CD4-positive, alpha-beta T cell (primary cell): Measurements from ENCODE around the gene CACNG6. TPM values are rescaled to one million over a fixed set of nuclear protein-coding genes. Genes with fewer than 3 reads are reported as not detected.

Experiments used
- ATAC-seq: fragments of 200-7000 bp; cut with Tn5 transposase; one replicate; pipeline ENCODE4 v1.10.0; 2022; ENCODE audit warnings: mild to moderate bottlenecking; ENCODE audit not compliant: poor library complexity
- CTCF ChIA-PET: fragments of 350-600 bp; sonication (Branson Sonifier 250); formaldehyde crosslinking; loops from one replicate; lab custom pipeline; 2021; ENCODE audit warnings: antibody characterized with exemption, inconsistent platforms; lab: Charles Lee
- POLR2A ChIA-PET: fragments of 350-600 bp; sonication (Branson Sonifier 250); formaldehyde crosslinking; loops from one replicate; lab custom pipeline; 2021; ENCODE audit warnings: antibody characterized with exemption, inconsistent platforms; lab: Charles Lee
- DNase-seq, 14 experiments: peaks; one replicate each; pipeline ENCODE4 v3.0.0-alpha.2; 2013 to 2020; ENCODE audit warnings: mixed read lengths in 2 of 14
- H3K27ac ChIP-seq, 2 donors: one replicate each; pipeline versions ENCODE4 v1.5.1 to v1.7.0; 2013; ENCODE audit warnings: low read length in 2 of 2, low read depth in 1 of 2, mild to moderate bottlenecking in 1 of 2
- H3K27me3 ChIP-seq, 2 experiments: 1 replicate in 1 of 2; 2 replicates in 1 of 2; pipeline versions ENCODE4 v1.6.1 to v1.7.0; 2013; ENCODE audit warnings: low read length in 2 of 2, control low read depth in 1 of 2, mild to moderate bottlenecking in 1 of 2, moderate library complexity in 1 of 2; ENCODE audit not compliant: insufficient read depth in 2 of 2, control insufficient read depth in 1 of 2
- H3K36me3 ChIP-seq: one replicate; pipeline ENCODE4 v1.6.1; 2013; ENCODE audit warnings: low read length, control low read depth; ENCODE audit not compliant: insufficient read depth
- H3K4me1 ChIP-seq: one replicate; pipeline ENCODE4 v1.6.1; 2013; ENCODE audit warnings: low read length, control low read depth; ENCODE audit not compliant: insufficient read depth
- H3K4me3 ChIP-seq: one replicate; pipeline ENCODE4 v1.5.1; 2013; ENCODE audit warnings: mild to moderate bottlenecking, low read length, moderate library complexity
- H3K9me3 ChIP-seq, 2 experiments: 1 replicate in 1 of 2; 2 replicates in 1 of 2; pipeline versions ENCODE4 v1.6.1 to v1.7.0; 2013; ENCODE audit warnings: low read length in 2 of 2, mild to moderate bottlenecking in 2 of 2, control low read depth in 1 of 2, moderate library complexity in 1 of 2; ENCODE audit not compliant: control insufficient read depth in 1 of 2, insufficient read depth in 1 of 2
- H3K27ac Mint-ChIP-seq: one replicate; pipeline ENCODE4 v1.8.0; 2020; ENCODE audit warnings: mixed read lengths
- H3K27me3 Mint-ChIP-seq: one replicate; pipeline ENCODE4 v1.8.0; 2021; ENCODE audit warnings: mixed read lengths
- H3K36me3 Mint-ChIP-seq: one replicate; pipeline ENCODE4 v1.8.0; 2021; ENCODE audit warnings: low read depth, mixed read lengths
- H3K4me1 Mint-ChIP-seq: one replicate; pipeline ENCODE4 v1.8.0; 2021; ENCODE audit warnings: low read depth, mixed read lengths
- H3K4me3 Mint-ChIP-seq: one replicate; pipeline ENCODE4 v1.8.0; 2020; ENCODE audit warnings: mild to moderate bottlenecking, mixed read lengths
- H3K9me3 Mint-ChIP-seq: one replicate; pipeline ENCODE4 v1.8.0; 2020; ENCODE audit warnings: mixed read lengths
- CTCF ChIP-seq: fragments of 200-600 bp; IDR thresholded peaks from one replicate; pipeline ENCODE4 v1.8.0; 2022; ENCODE audit warnings: antibody characterized with exemption, mild to moderate bottlenecking
- intact Hi-C, 2 experiments: fragments of 100-400 bp; cut with DNase I in 1 of 2; cut with micrococcal nuclease in 1 of 2; formaldehyde crosslinking; loops; one replicate each; pipeline versions ENCODE4 v1.15.1 to v1.9.0; 2023 to 2025; cut with DNase I, micrococcal nuclease
- total RNA-seq, 174 experiments: library from RNA in 2 of 174; stranded (reverse) in 2 of 174; gene quantifications; one replicate each; pipeline ENCODE4 v1.2.3 and lab custom pipeline; 2021 to 2026

The CACNG6 gene
- total RNA-seq, 2 experiments from 2014 or later = not detected

- CTCF ChIA-PET = no interaction called here
- DNase-seq = no peak
- POLR2A ChIA-PET = no interaction called here
- Histone ChIP-seq H3K27me3 (peaks cover 20 to 37% of the 10 kb centered on the region in 2 experiments), H3K27ac (no peak overlapping the region), H3K36me3 (no peaks in the 10 kb centered on the region), H3K9me3 (no peaks in the 10 kb centered on the region), H3K4me3 (no peak overlapping the region), H3K4me1 (no peaks in the 10 kb centered on the region)
- peaks cover 84% of the 10 kb centered on the region for H3K27me3 Mint-ChIP-seq
- H3K9me3 Mint-ChIP-seq = no peaks in the 10 kb centered on the region
- H3K4me1 Mint-ChIP-seq = no peaks in the 10 kb centered on the region
- H3K36me3 Mint-ChIP-seq = no peaks in the 10 kb centered on the region
- ATAC-seq = no peak
- no peak for TF ChIP-seq CTCF
- H3K4me3 Mint-ChIP-seq = no peak overlapping the region
- H3K27ac Mint-ChIP-seq = no peak overlapping the region
- intact Hi-C loops = no loop called here
Observed at GRCh38 chr19:53998223-53998622, 6.8 kb downstream of the CACNG6 start.

GRCh38 chr19:53999694-54000093 lies 8.3 kb downstream of the CACNG6 start:
- Mint-ChIP-seq H3K36me3 (no peaks in the 10 kb centered on the region), H3K4me1 (no peaks in the 10 kb centered on the region), H3K27me3 (peaks cover 73% of the 10 kb centered on the region), H3K27ac (no peak overlapping the region), H3K9me3 (no peaks in the 10 kb centered on the region), H3K4me3 (no peak overlapping the region)
- DNase-seq = no peak
- Histone ChIP-seq H3K36me3 (no peaks in the 10 kb centered on the region), H3K4me1 (no peaks in the 10 kb centered on the region), H3K4me3 (no peak overlapping the region), H3K9me3 (peaks cover 0 to 3% of the 10 kb centered on the region in 2 experiments), H3K27me3 (peaks cover 6 to 22% of the 10 kb centered on the region in 2 experiments), H3K27ac (no peak overlapping the region)
- TF ChIP-seq CTCF = no peak
- intact Hi-C loops = no loop called here
- ChIA-PET POLR2A (no interaction called here), CTCF (no interaction called here)
- ATAC-seq = no peak

- H3K4me3 ChIP-seq = no peak overlapping the region
- intact Hi-C loops = no loop called here
- no peak for TF ChIP-seq CTCF
- H3K27me3 ChIP-seq = peaks cover 1 to 13% of the 10 kb centered on the region in 2 experiments
- H3K4me1 Mint-ChIP-seq = no peaks in the 10 kb centered on the region
- DNase-seq (no peak), ATAC-seq (no peak)
- no peak overlapping the region for H3K4me3 Mint-ChIP-seq
- no peaks in the 10 kb centered on the region for H3K9me3 Mint-ChIP-seq
- ChIA-PET CTCF (no interaction called here), POLR2A (no interaction called here)
- H3K9me3 ChIP-seq = peaks cover 0 to 4% of the 10 kb centered on the region in 2 experiments
- peaks cover 56% of the 10 kb centered on the region for H3K27me3 Mint-ChIP-seq
- H3K36me3 ChIP-seq = no peaks in the 10 kb centered on the region
- no peaks in the 10 kb centered on the region for H3K36me3 Mint-ChIP-seq
- H3K27ac ChIP-seq = no peak overlapping the region
- H3K4me1 ChIP-seq = no peaks in the 10 kb centered on the region
- no peak overlapping the region for H3K27ac Mint-ChIP-seq
Observed at GRCh38 chr19:54001496-54001895, 10.1 kb downstream of the CACNG6 start.
